ENCODE measurements around the gene TNFSF4. TPM values are rescaled to one million over a fixed set of nuclear protein-coding genes. Genes with fewer than 3 reads are reported as not detected.

The TNFSF4 gene
- total RNA-seq, 2 donors from 2014 or later = 40.5 to 275 TPM

GRCh38 chr1:173224949-173225348 lies 17.8 kb upstream of the TNFSF4 start:
- H3K4me1 Mint-ChIP-seq (ENCODE audit: low read depth in 2 of 2) = peaks cover 33 to 44% of the 10 kb centered on the region in 2 donors
- DNase-seq (ENCODE audit: low spot score) (no peak), ATAC-seq (peak in 1 of 2 donors; percentile 39)
- peaks cover 14% of the 10 kb centered on the region for H3K36me3 Mint-ChIP-seq
- H3K9me3 Mint-ChIP-seq = peaks cover 11% of the 10 kb centered on the region
- H3K27ac Mint-ChIP-seq = peak overlapping the region; percentile 2 to 31
- H3K4me3 Mint-ChIP-seq = peak overlapping the region; percentile 42
- H3K27me3 Mint-ChIP-seq = no peaks in the 10 kb centered on the region

- Mint-ChIP-seq H3K27me3 (no peaks in the 10 kb centered on the region), H3K4me1 (ENCODE audit: low read depth in 2 of 2) (peaks cover 33 to 44% of the 10 kb centered on the region in 2 donors), H3K27ac (peak overlapping the region; percentile 2 to 31), H3K36me3 (peaks cover 11% of the 10 kb centered on the region), H3K9me3 (peaks cover 9% of the 10 kb centered on the region), H3K4me3 (peak overlapping the region; percentile 42)
- peak; percentile 75 to 77 for ATAC-seq
- no peak for DNase-seq (ENCODE audit: low spot score)
These were observed 17.3 kb upstream of the TNFSF4 start for GRCh38 chr1:173224280-173224892.

GRCh38 chr1:173223031-173223380 lies 15.9 kb upstream of the TNFSF4 start:
- ATAC-seq = no peak
- H3K36me3 Mint-ChIP-seq = no peaks in the 10 kb centered on the region
- peaks cover 3% of the 10 kb centered on the region for H3K9me3 Mint-ChIP-seq
- DNase-seq (ENCODE audit: low spot score) = no peak
- H3K27ac Mint-ChIP-seq = peak overlapping the region in 1 of 2 donors; percentile 15
- no peaks in the 10 kb centered on the region for H3K27me3 Mint-ChIP-seq
- H3K4me1 Mint-ChIP-seq (ENCODE audit: low read depth in 2 of 2) = peaks cover 38 to 44% of the 10 kb centered on the region in 2 donors
- H3K4me3 Mint-ChIP-seq = peak overlapping the region; percentile 23

GRCh38 chr1:173222149-173223030 lies 15.3 kb upstream of the TNFSF4 start:
- ATAC-seq (peak; percentile 74 to 87), DNase-seq (ENCODE audit: low spot score) (no peak)
- Mint-ChIP-seq H3K9me3 (peaks cover 3% of the 10 kb centered on the region), H3K36me3 (no peaks in the 10 kb centered on the region), H3K4me1 (ENCODE audit: low read depth in 2 of 2) (peaks cover 39 to 44% of the 10 kb centered on the region in 2 donors), H3K4me3 (peak overlapping the region; percentile 23), H3K27ac (peak overlapping the region in 1 of 2 donors; percentile 15), H3K27me3 (no peaks in the 10 kb centered on the region)

GRCh38 chr1:173220157-173220556 lies 13.0 kb upstream of the TNFSF4 start:
- H3K9me3 Mint-ChIP-seq = peaks cover 3% of the 10 kb centered on the region
- DNase-seq (ENCODE audit: low spot score) = no peak
- no peak overlapping the region for H3K4me3 Mint-ChIP-seq
- peaks cover 33 to 39% of the 10 kb centered on the region in 2 donors for H3K4me1 Mint-ChIP-seq (ENCODE audit: low read depth in 2 of 2)
- no peak for ATAC-seq
- no peaks in the 10 kb centered on the region for H3K27me3 Mint-ChIP-seq
- no peak overlapping the region for H3K27ac Mint-ChIP-seq
- no peaks in the 10 kb centered on the region for H3K36me3 Mint-ChIP-seq

GRCh38 chr1:173213665-173214064 lies 6.5 kb upstream of the TNFSF4 start:
- DNase-seq (ENCODE audit: low spot score) = no peak
- Mint-ChIP-seq H3K4me1 (ENCODE audit: low read depth in 2 of 2) (peaks cover 30 to 36% of the 10 kb centered on the region in 2 donors), H3K27ac (no peak overlapping the region), H3K4me3 (no peak overlapping the region), H3K27me3 (peaks cover 0 to 2% of the 10 kb centered on the region in 2 donors), H3K9me3 (no peaks in the 10 kb centered on the region), H3K36me3 (no peaks in the 10 kb centered on the region)
- ATAC-seq = no peak

- H3K36me3 Mint-ChIP-seq = no peaks in the 10 kb centered on the region
- H3K4me1 Mint-ChIP-seq (ENCODE audit: low read depth in 2 of 2) = peaks cover 34% of the 10 kb centered on the region in 2 donors
- no peak overlapping the region for H3K4me3 Mint-ChIP-seq
- ATAC-seq (peak; percentile 20 to 65), DNase-seq (ENCODE audit: low spot score) (no peak)
- no peaks in the 10 kb centered on the region for H3K9me3 Mint-ChIP-seq
- H3K27me3 Mint-ChIP-seq = peaks cover 0 to 2% of the 10 kb centered on the region in 2 donors
- H3K27ac Mint-ChIP-seq = no peak overlapping the region
These were observed 5.9 kb upstream of the TNFSF4 start for GRCh38 chr1:173212952-173213491.

GRCh38 chr1:173210716-173211231 lies 3.6 kb upstream of the TNFSF4 start:
- Mint-ChIP-seq H3K4me1 (ENCODE audit: low read depth in 2 of 2) (peaks cover 47 to 55% of the 10 kb centered on the region in 2 donors), H3K27ac (peak overlapping the region in 1 of 2 donors; percentile 46), H3K4me3 (no peak overlapping the region), H3K27me3 (peaks cover 0 to 2% of the 10 kb centered on the region in 2 donors), H3K36me3 (no peaks in the 10 kb centered on the region), H3K9me3 (no peaks in the 10 kb centered on the region)
- DNase-seq (ENCODE audit: low spot score) = no peak
- ATAC-seq = no peak

GRCh38 chr1:173210283-173210682 lies 3.2 kb upstream of the TNFSF4 start:
- H3K27me3 Mint-ChIP-seq = peaks cover 0 to 2% of the 10 kb centered on the region in 2 donors
- peaks cover 2% of the 10 kb centered on the region for H3K36me3 Mint-ChIP-seq
- DNase-seq (ENCODE audit: low spot score) (no peak), ATAC-seq (no peak)
- no peaks in the 10 kb centered on the region for H3K9me3 Mint-ChIP-seq
- peaks cover 52 to 60% of the 10 kb centered on the region in 2 donors for H3K4me1 Mint-ChIP-seq (ENCODE audit: low read depth in 2 of 2)
- H3K27ac Mint-ChIP-seq = peak overlapping the region in 1 of 2 donors; percentile 46
- no peak overlapping the region for H3K4me3 Mint-ChIP-seq

- H3K9me3 Mint-ChIP-seq = no peaks in the 10 kb centered on the region
- peaks cover 54 to 69% of the 10 kb centered on the region in 2 donors for H3K4me1 Mint-ChIP-seq (ENCODE audit: low read depth in 2 of 2)
- H3K27me3 Mint-ChIP-seq = peaks cover 0 to 2% of the 10 kb centered on the region in 2 donors
- peaks cover 4% of the 10 kb centered on the region for H3K36me3 Mint-ChIP-seq
- ATAC-seq (peak in 1 of 2 donors; percentile 51), DNase-seq (ENCODE audit: low spot score) (no peak)
- no peak overlapping the region for H3K4me3 Mint-ChIP-seq
- peak overlapping the region in 1 of 2 donors; percentile 46 for H3K27ac Mint-ChIP-seq
These were observed 1.7 kb upstream of the TNFSF4 start for GRCh38 chr1:173208868-173209267.

GRCh38 chr1:173208146-173208545 lies 1.0 kb upstream of the TNFSF4 start:
- DNase-seq (ENCODE audit: low spot score) (no peak), ATAC-seq (no peak)
- Mint-ChIP-seq H3K36me3 (peaks cover 4% of the 10 kb centered on the region), H3K4me3 (no peak overlapping the region), H3K27ac (peak overlapping the region; percentile 87 to 94), H3K27me3 (peaks cover 0 to 2% of the 10 kb centered on the region in 2 donors), H3K4me1 (ENCODE audit: low read depth in 2 of 2) (peaks cover 53 to 69% of the 10 kb centered on the region in 2 donors), H3K9me3 (no peaks in the 10 kb centered on the region)

- Mint-ChIP-seq H3K27ac (peak overlapping the region; percentile 87 to 94), H3K4me3 (peak overlapping the region; percentile 93), H3K9me3 (no peaks in the 10 kb centered on the region), H3K4me1 (ENCODE audit: low read depth in 2 of 2) (peaks cover 52 to 66% of the 10 kb centered on the region in 2 donors), H3K27me3 (peaks cover 0 to 2% of the 10 kb centered on the region in 2 donors), H3K36me3 (peaks cover 4% of the 10 kb centered on the region)
- peak; percentile 72 for DNase-seq (ENCODE audit: low spot score)
- ATAC-seq = peak; percentile 83 to 84
These were observed 1.7 kb downstream of the TNFSF4 start for GRCh38 chr1:173205146-173206051.

- DNase-seq (ENCODE audit: low spot score) (no peak), ATAC-seq (no peak)
- H3K27ac Mint-ChIP-seq = peak overlapping the region; percentile 87 to 94
- H3K4me1 Mint-ChIP-seq (ENCODE audit: low read depth in 2 of 2) = peaks cover 50 to 59% of the 10 kb centered on the region in 2 donors
- peaks cover 4% of the 10 kb centered on the region for H3K36me3 Mint-ChIP-seq
- no peaks in the 10 kb centered on the region for H3K9me3 Mint-ChIP-seq
- no peaks in the 10 kb centered on the region for H3K27me3 Mint-ChIP-seq
- H3K4me3 Mint-ChIP-seq = peak overlapping the region; percentile 93
These were observed 2.4 kb downstream of the TNFSF4 start for GRCh38 chr1:173204693-173205092.
